Heart left ventricle (tissue), 13 donors: ENCODE results near the gene TSHZ1.

ENCODE experiments used
- CTCF ChIP-seq, 12 donors: fragments of 200-600 bp; sonication (generic) in 4 of 12; IDR thresholded peaks; one replicate each; pipeline versions ENCODE4 v1.5.0 to v1.8.0; 2018 to 2022; ENCODE audit warnings: antibody characterized with exemption in 12 of 12, mild to moderate bottlenecking in 5 of 12
- POLR2A ChIP-seq, 2 donors: fragments of 450-650 bp; IDR thresholded peaks; one replicate each; pipeline ENCODE4 v1.6.1; 2017; ENCODE audit warnings: antibody characterized with exemption in 2 of 2, mild to moderate bottlenecking in 2 of 2, moderate library complexity in 2 of 2
- donor health status: ischemic (EF 13 %, LVEDD 7.1; RV severe dilation, severe dysfunction).
- donor health status: DM: no; HTN: yes; CAD: no.
- donor health status: DM: no; HTN: no; CAD: no.
- donor health status: ischemic (EF 25% LVEDD 6.9; RV normal size, moderate dysfunction).
- donor health status: ischemic (EF 25% LVEDD 5.7; RV mildly dilated, moderate dysfunction).
- donor health status: ischemic (EF 35%, LVEDD 5.7; RV mildly dilated, moderate dysfunction).
- donor health status: nonischemic (EF 11% LVEDD 7.7; RV severe dilation, severe dysfunction).
- donor health status: DM: yes; HTN: yes; CAD: no.
- donor health status: PGD.
- donor health status: ischemic (EF 29% LVEDD 5.4; RV normal size, mild dysfunction).
- donor health status: nonischemic (EF 23%, LVEDD 6.1; RV moderate dilation, normal function).

GRCh38 chr18:75336767-75337166 lies 126.2 kb downstream of the TSHZ1 start:
- TF ChIP-seq CTCF (IDR thresholded peaks at IDR 0.05) = no peak
- no peak for TF ChIP-seq POLR2A (IDR thresholded peaks at IDR 0.05)
